Panc1 (cell line): ENCODE measurements around the gene TULP3. TPM values are rescaled to one million over a fixed set of nuclear protein-coding genes. Genes with fewer than 3 reads are reported as not detected.

Experiments
- ATAC-seq: fragments of 200-7000 bp; cut with Tn5 transposase; 2 replicates; pipeline ENCODE4 v1.9.1; 2020; ENCODE audit warnings: mild to moderate bottlenecking, moderate library complexity
- BruUV-seq: library from RNA; stranded (reverse); fragments of 400-500 nt; replicated peaks from 2 replicates; lab custom pipeline; 2021; lab: Mats Ljungman, UMichigan
- CTCF ChIA-PET: fragments of 300-600 bp; sonication (Branson Sonifier 250); formaldehyde crosslinking; loops from one replicate; lab custom pipeline; 2022; ENCODE audit warnings: antibody characterized with exemption; lab: Charles Lee
- POLR2A ChIA-PET: fragments of 300-600 bp; sonication (Branson Sonifier 250); formaldehyde crosslinking; loops from one replicate; lab custom pipeline; 2022; ENCODE audit warnings: antibody characterized with exemption; lab: Charles Lee
- DNase-seq: peaks from one replicate; pipeline ENCODE4 v3.0.0-alpha.2; 2010; ENCODE audit warnings: low read depth, low spot score
- H3K27ac ChIP-seq: 2 replicates; pipeline ENCODE4 v1.5.1; 2011; ENCODE audit warnings: mild to moderate bottlenecking, low read length, inconsistent platforms
- H3K27me3 ChIP-seq: fragments of 200-500 bp; sonication (Bioruptor generic); 2 replicates; pipeline ENCODE4 v1.6.0; 2014; ENCODE audit warnings: low read length, inconsistent platforms; ENCODE audit not compliant: control insufficient read depth, insufficient read depth
- H3K36me3 ChIP-seq: fragments of 200-500 bp; sonication (Bioruptor generic); 2 replicates; pipeline ENCODE4 v1.5.1; 2014; ENCODE audit warnings: inconsistent platforms, mild to moderate bottlenecking, low read length, moderate library complexity; ENCODE audit not compliant: control insufficient read depth, insufficient read depth
- H3K4me1 ChIP-seq: 2 replicates; pipeline ENCODE4 v1.5.1; 2011; ENCODE audit warnings: inconsistent platforms, mild to moderate bottlenecking, low read length, moderate library complexity; ENCODE audit not compliant: control insufficient read depth, insufficient read depth
- H3K4me3 ChIP-seq, 2 experiments: 2 replicates each; pipeline ENCODE4 v1.5.1; 2011 to 2012; ENCODE audit warnings: low read depth in 2 of 2, low read length in 2 of 2, mild to moderate bottlenecking in 2 of 2, inconsistent platforms in 1 of 2, moderate library complexity in 1 of 2
- H3K9me3 ChIP-seq: fragments of 200-500 bp; sonication (Bioruptor generic); 2 replicates; pipeline ENCODE4 v1.5.1; 2014; ENCODE audit warnings: low read depth, mild to moderate bottlenecking, inconsistent platforms, low read length, moderate library complexity; ENCODE audit not compliant: control insufficient read depth, insufficient read depth
- POLR2AphosphoS5 ChIP-seq: IDR thresholded peaks from 2 replicates; pipeline ENCODE4 v1.6.1; 2012; ENCODE audit warnings: mild to moderate bottlenecking, low read depth, low read length, moderate library complexity
- SIN3A ChIP-seq: IDR thresholded peaks from 2 replicates; pipeline ENCODE4 v1.6.1; 2012; ENCODE audit warnings: low read depth, mild to moderate bottlenecking, low read length, moderate library complexity, borderline replicate concordance; ENCODE audit not compliant: insufficient read depth
- TCF7L2 ChIP-seq: IDR thresholded peaks from 2 replicates; pipeline ENCODE4 v1.6.1; 2011; ENCODE audit warnings: mild to moderate bottlenecking, low read depth, low read length, inconsistent platforms
- in situ Hi-C: cut with HindIII; loops from 2 replicates; pipeline ENCODE4 v1.10.0; 2016; ENCODE audit warnings: low sequenced_read_pairs, low pct_unique_long_range_greater_than_20kb
- intact Hi-C: fragments of 100-400 bp; cut with micrococcal nuclease; formaldehyde crosslinking; loops from one replicate; pipeline ENCODE4 v1.10.0; 2022; ENCODE audit not compliant: unreplicated experiment
- total RNA-seq: library from RNA; stranded (reverse); gene quantifications from one replicate; pipeline ENCODE4 v1.2.1, GENCODE V29; 2021; ENCODE audit not compliant: unreplicated experiment
- TF ChIP-seq, protein P1 (sequence below), 2 experiments: IDR thresholded peaks; 2 replicates each; pipeline ENCODE4 v1.6.1; 2011 to 2012; ENCODE audit warnings: low read depth in 2 of 2, control low read depth in 1 of 2, low read length in 1 of 2, mild to moderate bottlenecking in 1 of 2, moderate library complexity in 1 of 2; ENCODE audit not compliant: insufficient read depth in 1 of 2
- TF ChIP-seq, protein P2 (sequence below): fragments of 450-650 bp; IDR thresholded peaks from 2 replicates; pipeline ENCODE4 v1.5.1; 2017; ENCODE audit warnings: mild to moderate bottlenecking

The TULP3 gene
- total RNA-seq, 1 experiment from 2014 or later: 29.3 TPM

DNA sequence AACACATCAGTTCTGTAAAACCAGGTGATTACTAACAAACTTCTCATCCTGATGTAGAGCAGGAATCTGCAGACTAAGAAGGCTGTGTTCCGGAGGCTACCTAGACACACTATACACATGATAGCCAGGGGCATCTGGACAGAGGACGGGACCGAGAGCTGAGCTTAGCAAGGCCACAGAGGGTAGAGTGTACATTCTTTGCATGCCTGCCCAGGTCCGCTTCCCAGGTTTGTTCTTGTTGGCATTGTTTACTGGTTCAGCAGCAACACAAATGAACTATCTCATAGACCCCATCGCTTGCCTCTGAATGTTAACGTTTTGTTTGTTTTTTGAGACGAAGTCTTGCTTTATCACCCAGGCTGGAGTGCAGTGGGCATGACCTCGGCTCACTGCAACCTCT is 50.8 kb downstream of the TULP3 start:
- Histone ChIP-seq H3K4me3 (no peak overlapping the region), H3K27me3 (no peaks in the 10 kb centered on the region), H3K36me3 (no peaks in the 10 kb centered on the region), H3K9me3 (no peaks in the 10 kb centered on the region), H3K27ac (no peak overlapping the region), H3K4me1 (no peaks in the 10 kb centered on the region)
- intact Hi-C loops: no loop called here
- in situ Hi-C loops: no loop called here
- no TSS peak for BruUV-seq
- ChIA-PET POLR2A (interaction anchor here (0.7 kb wide), 1 partner anchor 23 kb away, joined by 6 read pairs; no protein-coding TSS in a partner anchor), CTCF (no interaction called here)
- no peak for DNase-seq
- no peak for ATAC-seq
- no peak for TF ChIP-seq TCF7L2
- TF ChIP-seq POLR2AphosphoS5: no peak
- no peak for TF ChIP-seq SIN3A
- TF ChIP-seq, protein P1, sequence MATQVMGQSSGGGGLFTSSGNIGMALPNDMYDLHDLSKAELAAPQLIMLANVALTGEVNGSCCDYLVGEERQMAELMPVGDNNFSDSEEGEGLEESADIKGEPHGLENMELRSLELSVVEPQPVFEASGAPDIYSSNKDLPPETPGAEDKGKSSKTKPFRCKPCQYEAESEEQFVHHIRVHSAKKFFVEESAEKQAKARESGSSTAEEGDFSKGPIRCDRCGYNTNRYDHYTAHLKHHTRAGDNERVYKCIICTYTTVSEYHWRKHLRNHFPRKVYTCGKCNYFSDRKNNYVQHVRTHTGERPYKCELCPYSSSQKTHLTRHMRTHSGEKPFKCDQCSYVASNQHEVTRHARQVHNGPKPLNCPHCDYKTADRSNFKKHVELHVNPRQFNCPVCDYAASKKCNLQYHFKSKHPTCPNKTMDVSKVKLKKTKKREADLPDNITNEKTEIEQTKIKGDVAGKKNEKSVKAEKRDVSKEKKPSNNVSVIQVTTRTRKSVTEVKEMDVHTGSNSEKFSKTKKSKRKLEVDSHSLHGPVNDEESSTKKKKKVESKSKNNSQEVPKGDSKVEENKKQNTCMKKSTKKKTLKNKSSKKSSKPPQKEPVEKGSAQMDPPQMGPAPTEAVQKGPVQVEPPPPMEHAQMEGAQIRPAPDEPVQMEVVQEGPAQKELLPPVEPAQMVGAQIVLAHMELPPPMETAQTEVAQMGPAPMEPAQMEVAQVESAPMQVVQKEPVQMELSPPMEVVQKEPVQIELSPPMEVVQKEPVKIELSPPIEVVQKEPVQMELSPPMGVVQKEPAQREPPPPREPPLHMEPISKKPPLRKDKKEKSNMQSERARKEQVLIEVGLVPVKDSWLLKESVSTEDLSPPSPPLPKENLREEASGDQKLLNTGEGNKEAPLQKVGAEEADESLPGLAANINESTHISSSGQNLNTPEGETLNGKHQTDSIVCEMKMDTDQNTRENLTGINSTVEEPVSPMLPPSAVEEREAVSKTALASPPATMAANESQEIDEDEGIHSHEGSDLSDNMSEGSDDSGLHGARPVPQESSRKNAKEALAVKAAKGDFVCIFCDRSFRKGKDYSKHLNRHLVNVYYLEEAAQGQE (IDR thresholded peaks at IDR 0.05; ENCODE audit: insufficient read depth in 1 of 2, low read depth in 2 of 2, low read length in 1 of 2): no peak
- TF ChIP-seq, protein P2, sequence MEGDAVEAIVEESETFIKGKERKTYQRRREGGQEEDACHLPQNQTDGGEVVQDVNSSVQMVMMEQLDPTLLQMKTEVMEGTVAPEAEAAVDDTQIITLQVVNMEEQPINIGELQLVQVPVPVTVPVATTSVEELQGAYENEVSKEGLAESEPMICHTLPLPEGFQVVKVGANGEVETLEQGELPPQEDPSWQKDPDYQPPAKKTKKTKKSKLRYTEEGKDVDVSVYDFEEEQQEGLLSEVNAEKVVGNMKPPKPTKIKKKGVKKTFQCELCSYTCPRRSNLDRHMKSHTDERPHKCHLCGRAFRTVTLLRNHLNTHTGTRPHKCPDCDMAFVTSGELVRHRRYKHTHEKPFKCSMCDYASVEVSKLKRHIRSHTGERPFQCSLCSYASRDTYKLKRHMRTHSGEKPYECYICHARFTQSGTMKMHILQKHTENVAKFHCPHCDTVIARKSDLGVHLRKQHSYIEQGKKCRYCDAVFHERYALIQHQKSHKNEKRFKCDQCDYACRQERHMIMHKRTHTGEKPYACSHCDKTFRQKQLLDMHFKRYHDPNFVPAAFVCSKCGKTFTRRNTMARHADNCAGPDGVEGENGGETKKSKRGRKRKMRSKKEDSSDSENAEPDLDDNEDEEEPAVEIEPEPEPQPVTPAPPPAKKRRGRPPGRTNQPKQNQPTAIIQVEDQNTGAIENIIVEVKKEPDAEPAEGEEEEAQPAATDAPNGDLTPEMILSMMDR: no peak

DNA sequence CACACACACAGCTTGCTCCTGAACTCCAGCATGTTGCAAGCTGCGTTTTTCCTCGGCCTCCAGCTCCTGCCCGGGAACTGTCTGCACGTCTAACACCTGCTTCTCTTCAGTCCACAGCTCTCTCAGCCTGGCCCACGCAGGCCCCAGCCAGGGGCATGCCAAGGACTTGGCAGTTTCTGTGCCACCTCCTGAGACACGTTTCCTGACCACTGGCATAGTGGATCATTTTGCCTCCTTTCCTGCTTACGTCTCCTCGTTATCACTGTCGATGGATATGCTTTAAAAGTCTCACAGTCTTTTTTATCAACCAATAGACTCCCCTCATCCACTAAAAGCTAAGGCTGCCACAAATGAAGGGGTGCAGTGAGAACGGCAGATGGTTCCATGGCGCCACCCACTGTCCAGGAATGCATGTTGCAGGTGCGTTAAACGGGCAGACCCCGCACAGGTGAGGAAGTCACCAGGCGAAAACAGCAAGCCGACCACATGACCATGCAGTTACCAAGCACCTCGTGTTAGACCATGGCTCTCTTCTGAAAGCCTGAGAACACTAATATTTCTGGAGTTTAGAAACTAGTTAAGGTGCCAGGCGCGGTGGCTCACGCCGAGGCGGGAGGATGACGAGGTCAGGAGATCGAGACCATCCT is 53.8 kb downstream of the TULP3 start:
- ChIA-PET POLR2A (no interaction called here), CTCF (interaction anchor here (0.6 to 1.0 kb wide), 6 partner anchors 9 to 251 kb away, joined by 3 to 17 read pairs (median 4); no protein-coding TSS in a partner anchor)
- in situ Hi-C loops (no loop called here), intact Hi-C loops (no loop called here)
- Histone ChIP-seq H3K4me1 (no peaks in the 10 kb centered on the region), H3K36me3 (no peaks in the 10 kb centered on the region), H3K4me3 (peak overlapping the region in 1 of 2 experiments; percentile 28; a peak in 3 of 4 replicates), H3K9me3 (no peaks in the 10 kb centered on the region), H3K27me3 (no peaks in the 10 kb centered on the region), H3K27ac (no peak overlapping the region)
- DNase-seq: no peak
- no TSS peak for BruUV-seq
- no peak for TF ChIP-seq SIN3A
- TF ChIP-seq, protein P2: peak; percentile 84
- peak; percentile 81 for ATAC-seq
